Neural progenitor cell (in vitro differentiated cells): ENCODE measurements around the gene PAFAH1B1. TPM values are rescaled to one million over a fixed set of nuclear protein-coding genes. Genes with fewer than 3 reads are reported as not detected.

ENCODE experiments used
- DNase-seq: peaks from one replicate; pipeline ENCODE4 v3.0.0-alpha.2; 2016; ENCODE audit warnings: low spot score
- H2AFZ ChIP-seq: fragments of 200-600 bp; sonication (generic); replicated peaks from 2 replicates; pipeline ENCODE4 v1.6.1; 2016; ENCODE audit warnings: antibody characterized with exemption
- H3F3A ChIP-seq: fragments of 200-600 bp; sonication (generic); 2 replicates; pipeline ENCODE4 v1.6.1; 2016; ENCODE audit warnings: antibody characterized with exemption, low read depth
- H3K27ac ChIP-seq: fragments of 200-600 bp; sonication (generic); 2 replicates; pipeline ENCODE4 v1.5.1; 2016; ENCODE audit warnings: mild to moderate bottlenecking
- H3K27me3 ChIP-seq: fragments of 200-600 bp; sonication (generic); 2 replicates; pipeline ENCODE4 v1.6.1; 2016; ENCODE audit warnings: mild to moderate bottlenecking, moderate library complexity
- H3K36me3 ChIP-seq: fragments of 200-600 bp; sonication (generic); 2 replicates; pipeline ENCODE4 v1.5.1; 2016
- H3K4me1 ChIP-seq: fragments of 200-600 bp; sonication (generic); 2 replicates; pipeline ENCODE4 v1.6.1; 2016; ENCODE audit warnings: mixed run types
- H3K4me2 ChIP-seq: fragments of 200-600 bp; sonication (generic); 2 replicates; pipeline ENCODE4 v1.6.1; 2016
- H3K4me3 ChIP-seq: fragments of 200-600 bp; sonication (generic); 2 replicates; pipeline ENCODE4 v1.5.1; 2016
- H3K79me2 ChIP-seq: fragments of 200-600 bp; sonication (generic); 2 replicates; pipeline ENCODE4 v1.6.1; 2016; ENCODE audit warnings: low read depth
- H3K9ac ChIP-seq: fragments of 200-600 bp; sonication (generic); 2 replicates; pipeline ENCODE4 v1.6.1; 2016
- H3K9me3 ChIP-seq: fragments of 200-600 bp; sonication (generic); 2 replicates; pipeline ENCODE4 v1.5.1; 2016; ENCODE audit warnings: low read depth
- H4K20me1 ChIP-seq: fragments of 200-600 bp; sonication (generic); 2 replicates; pipeline ENCODE4 v1.6.1; 2016; ENCODE audit warnings: low read depth
- H3K27ac Mint-ChIP-seq: 3 replicates; pipeline ENCODE4 v1.8.0; 2021; ENCODE audit warnings: mixed read lengths
- H3K27me3 Mint-ChIP-seq: 2 replicates; pipeline ENCODE4 v1.8.0; 2022; ENCODE audit warnings: low read depth, mild to moderate bottlenecking, inconsistent platforms, moderate library complexity, mixed read lengths; ENCODE audit not compliant: insufficient read depth
- H3K36me3 Mint-ChIP-seq: 3 replicates; pipeline ENCODE4 v1.8.0; 2021; ENCODE audit warnings: mixed read lengths
- H3K4me1 Mint-ChIP-seq: 3 replicates; pipeline ENCODE4 v1.8.0; 2021; ENCODE audit warnings: mixed read lengths
- H3K4me3 Mint-ChIP-seq: 3 replicates; pipeline ENCODE4 v1.8.0; 2021; ENCODE audit warnings: mild to moderate bottlenecking, moderate library complexity, mixed read lengths
- H3K9me3 Mint-ChIP-seq: 3 replicates; pipeline ENCODE4 v1.8.0; 2020; ENCODE audit warnings: mixed read lengths
- CTCF ChIP-seq: fragments of 200-600 bp; sonication (generic); IDR thresholded peaks from 2 replicates; pipeline ENCODE4 v1.5.1; 2017; ENCODE audit warnings: antibody characterized with exemption, mild to moderate bottlenecking
- EZH2 ChIP-seq: fragments of 200-600 bp; sonication (generic); IDR thresholded peaks from 2 replicates; pipeline ENCODE4 v1.6.1; 2017; ENCODE audit warnings: antibody characterized with exemption, mild to moderate bottlenecking, moderate library complexity
- EZH2phosphoT487 ChIP-seq: fragments of 200-600 bp; sonication (generic); IDR thresholded peaks from 2 replicates; pipeline ENCODE4 v1.6.1; 2017; ENCODE audit warnings: antibody characterized with exemption
- total RNA-seq: library from RNA; depleted of rRNA; stranded (reverse); fragments of >200 nt; gene quantifications from 2 replicates; pipeline ENCODE4 v1.2.3, GENCODE V29; 2015; ENCODE audit warnings: low replicate concordance

PAFAH1B1 gene
- total RNA-seq, 1 donor from 2014 or later: 209 TPM

GRCh38 chr17:2718150-2718938 lies 124.9 kb downstream of the PAFAH1B1 start:
- H3K27ac Mint-ChIP-seq: no peak overlapping the region

GRCh38 chr17:2719861-2720260 lies 126.4 kb downstream of the PAFAH1B1 start:
- Histone ChIP-seq H3K79me2 (no peaks in the 10 kb centered on the region), H3K27ac (no peak overlapping the region), H3K4me3 (no peak overlapping the region), H2AFZ (no peak overlapping the region), H3K27me3 (peaks cover 18% of the 10 kb centered on the region), H3K36me3 (no peaks in the 10 kb centered on the region), H3F3A (peaks cover 26% of the 10 kb centered on the region), H3K9ac (no peak overlapping the region), H4K20me1 (no peaks in the 10 kb centered on the region), H3K4me2 (peak overlapping the region; percentile 57), H3K4me1 (peaks cover 7% of the 10 kb centered on the region), H3K9me3 (no peaks in the 10 kb centered on the region)
- DNase-seq: peak; percentile 46
- Mint-ChIP-seq H3K4me3 (no peak overlapping the region), H3K27me3 (peaks cover 10% of the 10 kb centered on the region), H3K9me3 (no peaks in the 10 kb centered on the region), H3K27ac (no peak overlapping the region), H3K36me3 (no peaks in the 10 kb centered on the region), H3K4me1 (no peaks in the 10 kb centered on the region)
- TF ChIP-seq CTCF: no peak
- no peak for TF ChIP-seq EZH2phosphoT487
- no peak for TF ChIP-seq EZH2

More at GRCh38 chr17:2718150-2718938, 124.9 kb downstream of the PAFAH1B1 start:
- no peaks in the 10 kb centered on the region for H3K36me3 Mint-ChIP-seq
- Histone ChIP-seq H3K4me2 (no peak overlapping the region), H3K4me1 (peaks cover 7% of the 10 kb centered on the region), H3K4me3 (no peak overlapping the region), H3K9me3 (no peaks in the 10 kb centered on the region), H3K27me3 (peaks cover 5% of the 10 kb centered on the region), H2AFZ (no peak overlapping the region), H3K36me3 (no peaks in the 10 kb centered on the region), H3K27ac (no peak overlapping the region), H3K79me2 (no peaks in the 10 kb centered on the region), H4K20me1 (no peaks in the 10 kb centered on the region), H3F3A (peaks cover 15% of the 10 kb centered on the region), H3K9ac (no peak overlapping the region)
- peaks cover 8% of the 10 kb centered on the region for H3K27me3 Mint-ChIP-seq
- no peaks in the 10 kb centered on the region for H3K9me3 Mint-ChIP-seq
- TF ChIP-seq EZH2: no peak
- no peak for TF ChIP-seq EZH2phosphoT487
- TF ChIP-seq CTCF: no peak
- H3K4me3 Mint-ChIP-seq: no peak overlapping the region
- DNase-seq: no peak
- no peaks in the 10 kb centered on the region for H3K4me1 Mint-ChIP-seq

GRCh38 chr17:2721603-2722002 lies 128.1 kb downstream of the PAFAH1B1 start:
- H3K9me3 ChIP-seq: no peaks in the 10 kb centered on the region
- no peaks in the 10 kb centered on the region for H3K9me3 Mint-ChIP-seq
- no peak overlapping the region for H3K27ac ChIP-seq
- no peaks in the 10 kb centered on the region for H3K4me1 Mint-ChIP-seq
- TF ChIP-seq CTCF: no peak
- TF ChIP-seq EZH2phosphoT487: no peak
- TF ChIP-seq EZH2: no peak
- peaks cover 35% of the 10 kb centered on the region for H3F3A ChIP-seq
- no peaks in the 10 kb centered on the region for H3K36me3 Mint-ChIP-seq
- H3K79me2 ChIP-seq: no peaks in the 10 kb centered on the region
- peaks cover 29% of the 10 kb centered on the region for H3K27me3 ChIP-seq
- no peak overlapping the region for H3K4me2 ChIP-seq
- DNase-seq: no peak
- no peak overlapping the region for H3K4me3 ChIP-seq
- H2AFZ ChIP-seq: no peak overlapping the region
- H3K27ac Mint-ChIP-seq: no peak overlapping the region
- peaks cover 21% of the 10 kb centered on the region for H3K27me3 Mint-ChIP-seq
- peaks cover 7% of the 10 kb centered on the region for H3K4me1 ChIP-seq
- no peak overlapping the region for H3K9ac ChIP-seq
- no peak overlapping the region for H3K4me3 Mint-ChIP-seq
- no peaks in the 10 kb centered on the region for H3K36me3 ChIP-seq
- H4K20me1 ChIP-seq: peaks cover 5% of the 10 kb centered on the region
